Measurements from ENCODE around the gene B4GALT1. TPM values are rescaled to one million over a fixed set of nuclear protein-coding genes. Genes with fewer than 3 reads are reported as not detected.

B4GALT1 gene
- total RNA-seq, 1 experiment from 2014 or later: 121 TPM

GRCh38 chr9:33170464-33171415 lies 3.6 kb upstream of the B4GALT1 start:
- Mint-ChIP-seq H3K4me1 (ENCODE audit: low read depth, unreplicated experiment) (peaks cover 49% of the 10 kb centered on the region), H3K36me3 (ENCODE audit: insufficient read depth, unreplicated experiment) (peaks cover 31% of the 10 kb centered on the region), H3K4me3 (ENCODE audit: unreplicated experiment) (no peak overlapping the region), H3K9me3 (ENCODE audit: unreplicated experiment) (no peaks in the 10 kb centered on the region), H3K27me3 (ENCODE audit: insufficient read depth, unreplicated experiment) (no peaks in the 10 kb centered on the region), H3K27ac (ENCODE audit: unreplicated experiment) (peak overlapping the region; percentile 95)
- H3K4me1 ChIP-seq: peaks cover 45% of the 10 kb centered on the region
- no peaks in the 10 kb centered on the region for H3K9me3 ChIP-seq
- peak in 1 of 2 experiments; percentile 36 for DNase-seq
- BruUV-seq (replicated peaks): no TSS peak
- H3K4me3 ChIP-seq (ENCODE audit: low read depth, low read length): no peak overlapping the region
- H3K36me3 ChIP-seq (ENCODE audit: control insufficient read depth, insufficient read depth, low read length): no peaks in the 10 kb centered on the region
- no peaks in the 10 kb centered on the region for H3K27me3 ChIP-seq (replicated peaks; ENCODE audit: control insufficient read depth, insufficient read depth, low read length)
- POLR2A ChIA-PET: interaction anchor here (1.9 kb wide), 1 partner anchor 13 kb away, joined by 8 read pairs; no protein-coding TSS in a partner anchor
- TF ChIP-seq CTCF (IDR thresholded peaks at IDR 0.05; ENCODE audit: insufficient read depth in 1 of 2, low read depth in 1 of 2, low read length in 1 of 2, severe bottlenecking in 1 of 2, unreplicated experiment in 1 of 2): peak in 1 of 2 experiments; percentile 37
- intact Hi-C loops (cut with micrococcal nuclease; ENCODE audit: unreplicated experiment): no loop called here
- CTCF ChIA-PET: interaction anchor here (0.6 to 2.2 kb wide), 2 partner anchors 41 to 89 kb away, joined by 3 to 5 read pairs; no protein-coding TSS in a partner anchor

GRCh38 chr9:33168941-33169544 lies 1.9 kb upstream of the B4GALT1 start:
- ChIA-PET CTCF (no interaction called here), POLR2A (no interaction called here)
- Mint-ChIP-seq H3K36me3 (ENCODE audit: insufficient read depth, unreplicated experiment) (peaks cover 46% of the 10 kb centered on the region), H3K27me3 (ENCODE audit: insufficient read depth, unreplicated experiment) (no peaks in the 10 kb centered on the region), H3K9me3 (ENCODE audit: unreplicated experiment) (no peaks in the 10 kb centered on the region), H3K4me3 (ENCODE audit: unreplicated experiment) (peak overlapping the region; percentile 43), H3K4me1 (ENCODE audit: low read depth, unreplicated experiment) (peaks cover 61% of the 10 kb centered on the region), H3K27ac (ENCODE audit: unreplicated experiment) (peak overlapping the region; percentile 22)
- no peaks in the 10 kb centered on the region for H3K27me3 ChIP-seq (replicated peaks; ENCODE audit: control insufficient read depth, insufficient read depth, low read length)
- intact Hi-C loops (cut with micrococcal nuclease; ENCODE audit: unreplicated experiment): no loop called here
- no peaks in the 10 kb centered on the region for H3K9me3 ChIP-seq
- TF ChIP-seq CTCF (IDR thresholded peaks at IDR 0.05; ENCODE audit: insufficient read depth in 1 of 2, low read depth in 1 of 2, low read length in 1 of 2, severe bottlenecking in 1 of 2, unreplicated experiment in 1 of 2): no peak
- peaks cover 58% of the 10 kb centered on the region for H3K4me1 ChIP-seq
- no peak overlapping the region for H3K4me3 ChIP-seq (ENCODE audit: low read depth, low read length)
- no peak for DNase-seq
- H3K36me3 ChIP-seq (ENCODE audit: control insufficient read depth, insufficient read depth, low read length): no peaks in the 10 kb centered on the region
- BruUV-seq (replicated peaks): no TSS peak

GRCh38 chr9:33167972-33168461 lies 881 bp upstream of the B4GALT1 start:
- intact Hi-C loops (cut with micrococcal nuclease; ENCODE audit: unreplicated experiment): loop anchor here (1.0 kb wide), 2 partner anchors 87 to 92 kb away; partner anchors contain the start of gene SMU1
- no peak for TF ChIP-seq CTCF (IDR thresholded peaks at IDR 0.05; ENCODE audit: insufficient read depth in 1 of 2, low read depth in 1 of 2, low read length in 1 of 2, severe bottlenecking in 1 of 2, unreplicated experiment in 1 of 2)
- peak overlapping the region; percentile 53 for H3K4me3 ChIP-seq (ENCODE audit: low read depth, low read length)
- ChIA-PET CTCF (interaction anchor here (1.0 kb wide), 1 partner anchor 17 kb away, joined by 3 read pairs; no protein-coding TSS in a partner anchor), POLR2A (interaction anchor here (1.3 to 1.8 kb wide), 3 partner anchors 10 to 143 kb away, joined by 4 to 15 read pairs (median 4); partner anchors contain the start of gene DNAJA1)
- H3K36me3 ChIP-seq (ENCODE audit: control insufficient read depth, insufficient read depth, low read length): no peaks in the 10 kb centered on the region
- H3K36me3 Mint-ChIP-seq (ENCODE audit: insufficient read depth, unreplicated experiment): peaks cover 44% of the 10 kb centered on the region
- peaks cover 59% of the 10 kb centered on the region for H3K4me1 ChIP-seq
- no TSS peak for BruUV-seq (replicated peaks)
- DNase-seq: peak in 1 of 2 experiments; percentile 33
- H3K27me3 Mint-ChIP-seq (ENCODE audit: insufficient read depth, unreplicated experiment): no peaks in the 10 kb centered on the region
- no peaks in the 10 kb centered on the region for H3K27me3 ChIP-seq (replicated peaks; ENCODE audit: control insufficient read depth, insufficient read depth, low read length)
- H3K27ac Mint-ChIP-seq (ENCODE audit: unreplicated experiment): peak overlapping the region; percentile 98
- no peaks in the 10 kb centered on the region for H3K9me3 ChIP-seq
- H3K4me1 Mint-ChIP-seq (ENCODE audit: low read depth, unreplicated experiment): peaks cover 66% of the 10 kb centered on the region
- H3K9me3 Mint-ChIP-seq (ENCODE audit: unreplicated experiment): no peaks in the 10 kb centered on the region
- H3K4me3 Mint-ChIP-seq (ENCODE audit: unreplicated experiment): peak overlapping the region; percentile 89

All from Caco-2 (cell line).